ENCODE data around the gene SLC25A53. TPM values are rescaled to one million over a fixed set of nuclear protein-coding genes. Genes with fewer than 3 reads are reported as not detected.

SLC25A53 gene
- total and polyA plus RNA-seq, 7 experiments from 2014 or later: 5.6 to 18.9 (median 10.2) TPM

GRCh38 chrX:104108955-104109354 lies 47.9 kb downstream of the SLC25A53 start:
- peaks cover 0 to 30% (median 23%) of the 10 kb centered on the region in 7 donors for H3K4me1 Mint-ChIP-seq
- no peaks in the 10 kb centered on the region for H3K9me3 Mint-ChIP-seq
- ATAC-seq: no peak
- POLR2A ChIA-PET: interaction anchor here (0.6 kb wide), 1 partner anchor 1510 kb away, joined by 3 read pairs; no protein-coding TSS in a partner anchor
- no peak overlapping the region for H3K27ac ChIP-seq (ENCODE audit: low read depth, low read length)
- no peak for DNase-seq
- H3K36me3 ChIP-seq (ENCODE audit: control insufficient read depth in 2 of 3, insufficient read depth in 3 of 3, low read length in 3 of 3): no peaks in the 10 kb centered on the region
- peaks cover 0 to 8% (median 0%) of the 10 kb centered on the region in 5 donors for H3K27me3 Mint-ChIP-seq
- no peak overlapping the region for H3K4me3 Mint-ChIP-seq
- H3K36me3 Mint-ChIP-seq: no peaks in the 10 kb centered on the region
- no peaks in the 10 kb centered on the region for H3K9me3 ChIP-seq (ENCODE audit: control insufficient read depth in 2 of 3, low read length in 3 of 3)
- H3K4me3 ChIP-seq (ENCODE audit: low read length): no peak overlapping the region
- H3K27me3 ChIP-seq (ENCODE audit: control insufficient read depth in 2 of 2, insufficient read depth in 2 of 2, low read length in 2 of 2): no peaks in the 10 kb centered on the region
- H3K27ac Mint-ChIP-seq: peak overlapping the region in 1 of 9 donors; percentile 34
- H3K4me1 ChIP-seq (ENCODE audit: control insufficient read depth in 2 of 2, insufficient read depth in 2 of 2, low read length in 2 of 2): peaks cover 17 to 33% of the 10 kb centered on the region in 2 donors
- CTCF ChIA-PET: no interaction called here
- intact Hi-C loops (cut with micrococcal nuclease): no loop called here

GRCh38 chrX:104105330-104106262 lies 51.2 kb downstream of the SLC25A53 start:
- ATAC-seq: no peak
- intact Hi-C loops (cut with micrococcal nuclease): no loop called here
- no peaks in the 10 kb centered on the region for H3K27me3 Mint-ChIP-seq
- H3K9me3 Mint-ChIP-seq: no peaks in the 10 kb centered on the region
- Histone ChIP-seq H3K36me3 (ENCODE audit: control insufficient read depth in 2 of 3, insufficient read depth in 3 of 3, low read length in 3 of 3) (no peaks in the 10 kb centered on the region), H3K27ac (ENCODE audit: low read depth, low read length) (no peak overlapping the region), H3K4me1 (ENCODE audit: control insufficient read depth in 2 of 2, insufficient read depth in 2 of 2, low read length in 2 of 2) (peaks cover 10 to 26% of the 10 kb centered on the region in 2 donors), H3K4me3 (ENCODE audit: low read length) (no peak overlapping the region), H3K9me3 (ENCODE audit: control insufficient read depth in 2 of 3, low read length in 3 of 3) (no peaks in the 10 kb centered on the region), H3K27me3 (ENCODE audit: control insufficient read depth in 2 of 2, insufficient read depth in 2 of 2, low read length in 2 of 2) (no peaks in the 10 kb centered on the region)
- no peak overlapping the region for H3K4me3 Mint-ChIP-seq
- no peak for DNase-seq
- ChIA-PET CTCF (no interaction called here), POLR2A (no interaction called here)
- no peak overlapping the region for H3K27ac Mint-ChIP-seq
- no peaks in the 10 kb centered on the region for H3K36me3 Mint-ChIP-seq
- peaks cover 0 to 11% (median 7%) of the 10 kb centered on the region in 7 donors for H3K4me1 Mint-ChIP-seq

DNA sequence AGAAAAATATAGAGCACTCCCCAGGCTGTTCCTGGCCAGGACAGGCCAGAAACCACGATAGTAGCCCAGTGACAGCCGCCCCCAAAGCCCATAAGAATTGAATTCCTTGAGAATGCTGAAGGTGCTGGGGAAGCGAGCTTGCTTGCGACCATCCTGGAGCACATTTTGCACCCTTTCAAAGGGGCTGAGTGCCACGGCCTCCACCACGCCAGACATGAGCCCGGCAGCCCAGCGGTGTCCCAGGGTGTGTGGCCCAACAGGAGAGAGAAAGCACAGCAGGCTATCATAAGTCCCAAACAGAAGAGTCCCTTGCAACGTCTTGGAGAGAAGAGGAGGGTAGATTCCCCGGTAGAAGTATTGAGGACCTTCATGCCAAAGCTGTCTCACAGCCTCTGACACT lies 52.1 kb downstream of the SLC25A53 start:
- peaks cover 0 to 1% (median 0%) of the 10 kb centered on the region in 5 donors for H3K27me3 Mint-ChIP-seq
- no peak overlapping the region for H3K4me3 Mint-ChIP-seq
- ChIA-PET POLR2A (no interaction called here), CTCF (no interaction called here)
- no peaks in the 10 kb centered on the region for H3K9me3 Mint-ChIP-seq
- H3K9me3 ChIP-seq (ENCODE audit: control insufficient read depth in 2 of 3, low read length in 3 of 3): no peaks in the 10 kb centered on the region
- intact Hi-C loops (cut with micrococcal nuclease): no loop called here
- H3K36me3 ChIP-seq (ENCODE audit: control insufficient read depth in 2 of 3, insufficient read depth in 3 of 3, low read length in 3 of 3): no peaks in the 10 kb centered on the region
- H3K27ac Mint-ChIP-seq: no peak overlapping the region
- H3K36me3 Mint-ChIP-seq: no peaks in the 10 kb centered on the region
- H3K27ac ChIP-seq (ENCODE audit: low read depth, low read length): no peak overlapping the region
- peaks cover 2 to 20% of the 10 kb centered on the region in 2 donors for H3K4me1 ChIP-seq (ENCODE audit: control insufficient read depth in 2 of 2, insufficient read depth in 2 of 2, low read length in 2 of 2)
- no peak for DNase-seq
- no peaks in the 10 kb centered on the region for H3K27me3 ChIP-seq (ENCODE audit: control insufficient read depth in 2 of 2, insufficient read depth in 2 of 2, low read length in 2 of 2)
- no peak overlapping the region for H3K4me3 ChIP-seq (ENCODE audit: low read length)
- no peak for ATAC-seq
- peaks cover 0 to 7% (median 0%) of the 10 kb centered on the region in 7 donors for H3K4me1 Mint-ChIP-seq

DNA sequence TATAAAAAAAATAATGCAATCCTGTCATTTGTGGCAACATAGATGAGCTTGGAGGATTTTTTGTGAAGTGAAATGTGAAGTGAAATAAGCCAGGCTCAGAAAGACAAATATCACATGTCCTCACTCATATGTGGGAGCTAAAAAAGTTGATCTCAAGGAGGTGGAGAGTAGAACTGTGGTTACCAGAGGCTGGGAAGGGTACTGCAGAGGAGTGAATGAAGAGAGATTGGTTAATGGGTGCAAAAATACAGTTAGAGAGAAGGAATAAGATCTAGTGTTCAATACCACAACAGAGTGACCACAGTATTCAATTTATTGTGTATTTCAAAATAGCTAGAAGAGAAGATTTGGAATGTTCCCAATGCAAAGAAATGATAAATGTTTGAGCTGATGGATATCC lies 57.9 kb downstream of the SLC25A53 start:
- no peak overlapping the region for H3K27ac ChIP-seq (ENCODE audit: low read depth, low read length)
- Mint-ChIP-seq H3K4me3 (no peak overlapping the region), H3K9me3 (no peaks in the 10 kb centered on the region), H3K36me3 (no peaks in the 10 kb centered on the region), H3K27ac (peak overlapping the region in 1 of 9 donors; percentile 20), H3K4me1 (no peaks in the 10 kb centered on the region), H3K27me3 (peaks cover 0 to 21% (median 0%) of the 10 kb centered on the region in 5 donors)
- intact Hi-C loops (cut with micrococcal nuclease): loop anchor here (1.0 kb wide), 3 partner anchors 14 to 172 kb away; no protein-coding TSS in a partner anchor
- H3K4me3 ChIP-seq (ENCODE audit: low read length): no peak overlapping the region
- ChIA-PET POLR2A (interaction anchor here (1.9 kb wide), 1 partner anchor 12 kb away, joined by 4 read pairs; no protein-coding TSS in a partner anchor), CTCF (interaction anchor here (0.6 to 3.2 kb wide), 9 partner anchors 14 to 172 kb away, joined by 3 to 22 read pairs (median 4); partner anchors contain the start of gene ZCCHC18)
- H3K9me3 ChIP-seq (ENCODE audit: control insufficient read depth in 2 of 3, low read length in 3 of 3): no peaks in the 10 kb centered on the region
- H3K27me3 ChIP-seq (ENCODE audit: control insufficient read depth in 2 of 2, insufficient read depth in 2 of 2, low read length in 2 of 2): no peaks in the 10 kb centered on the region
- ATAC-seq (no peak), DNase-seq (no peak)
- no peaks in the 10 kb centered on the region for H3K36me3 ChIP-seq (ENCODE audit: control insufficient read depth in 2 of 3, insufficient read depth in 3 of 3, low read length in 3 of 3)
- H3K4me1 ChIP-seq (ENCODE audit: control insufficient read depth in 2 of 2, insufficient read depth in 2 of 2, low read length in 2 of 2): no peaks in the 10 kb centered on the region

- CTCF ChIA-PET: interaction anchor here (1.1 to 3.2 kb wide), 7 partner anchors 15 to 51 kb away, joined by 3 to 22 read pairs (median 5); partner anchors contain the start of gene ZCCHC18
- peak in 7 of 9 donors; percentile 30 to 65 (median 54) for DNase-seq
- H3K9me3 ChIP-seq (ENCODE audit: control insufficient read depth in 2 of 3, low read length in 3 of 3): no peaks in the 10 kb centered on the region
- POLR2A ChIA-PET: interaction anchor here (1.9 kb wide), 1 partner anchor 13 kb away, joined by 4 read pairs; no protein-coding TSS in a partner anchor
- intact Hi-C loops (cut with micrococcal nuclease): loop anchor here (1.0 kb wide), 3 partner anchors 15 to 173 kb away; no protein-coding TSS in a partner anchor
- no peak overlapping the region for H3K4me3 Mint-ChIP-seq
- no peak overlapping the region for H3K4me3 ChIP-seq (ENCODE audit: low read length)
- H3K27ac Mint-ChIP-seq: no peak overlapping the region
- no peaks in the 10 kb centered on the region for H3K36me3 ChIP-seq (ENCODE audit: control insufficient read depth in 2 of 3, insufficient read depth in 3 of 3, low read length in 3 of 3)
- H3K4me1 ChIP-seq (ENCODE audit: control insufficient read depth in 2 of 2, insufficient read depth in 2 of 2, low read length in 2 of 2): no peaks in the 10 kb centered on the region
- H3K27me3 Mint-ChIP-seq: peaks cover 0 to 27% (median 0%) of the 10 kb centered on the region in 5 donors
- no peaks in the 10 kb centered on the region for H3K27me3 ChIP-seq (ENCODE audit: control insufficient read depth in 2 of 2, insufficient read depth in 2 of 2, low read length in 2 of 2)
- peak; percentile 81 for ATAC-seq
- no peaks in the 10 kb centered on the region for H3K4me1 Mint-ChIP-seq
- no peaks in the 10 kb centered on the region for H3K36me3 Mint-ChIP-seq
- no peak overlapping the region for H3K27ac ChIP-seq (ENCODE audit: low read depth, low read length)
- no peaks in the 10 kb centered on the region for H3K9me3 Mint-ChIP-seq
Measured at GRCh38 chrX:104098151-104098808, 58.5 kb downstream of the SLC25A53 start.

- CTCF ChIA-PET: no interaction called here
Measured at GRCh38 chrX:104085919-104086318, 70.9 kb downstream of the SLC25A53 start.

More at GRCh38 chrX:104085919-104086318, 70.9 kb downstream of the SLC25A53 start:
- Histone ChIP-seq H3K27ac (ENCODE audit: low read depth, low read length) (no peak overlapping the region), H3K9me3 (ENCODE audit: control insufficient read depth in 2 of 3, low read length in 3 of 3) (no peaks in the 10 kb centered on the region), H3K4me3 (ENCODE audit: low read length) (no peak overlapping the region), H3K27me3 (ENCODE audit: control insufficient read depth in 2 of 2, insufficient read depth in 2 of 2, low read length in 2 of 2) (no peaks in the 10 kb centered on the region), H3K36me3 (ENCODE audit: control insufficient read depth in 2 of 3, insufficient read depth in 3 of 3, low read length in 3 of 3) (no peaks in the 10 kb centered on the region), H3K4me1 (ENCODE audit: control insufficient read depth in 2 of 2, insufficient read depth in 2 of 2, low read length in 2 of 2) (no peaks in the 10 kb centered on the region)
- DNase-seq: no peak
- no peaks in the 10 kb centered on the region for H3K9me3 Mint-ChIP-seq
- no peak overlapping the region for H3K4me3 Mint-ChIP-seq
- H3K36me3 Mint-ChIP-seq: no peaks in the 10 kb centered on the region
- peaks cover 1 to 9% (median 7%) of the 10 kb centered on the region in 5 donors for H3K27me3 Mint-ChIP-seq
- H3K4me1 Mint-ChIP-seq: no peaks in the 10 kb centered on the region
- POLR2A ChIA-PET: no interaction called here
- no peak overlapping the region for H3K27ac Mint-ChIP-seq
- intact Hi-C loops (cut with micrococcal nuclease): no loop called here
- no peak for ATAC-seq

Data from naive thymus-derived CD4-positive, alpha-beta T cell (primary cell).